Stimulated activated CD8-positive, alpha-beta memory T cell treated with anti-CD3 and anti-CD28 coated beads, Interleukin-12 subunit alpha, Interleukin-12 subunit beta, amount 100 ng/mL, for 1 hour (primary cell): ENCODE results near the gene ITSN1.
"Not testable (repeated sequence)": the region's sequence is repeated elsewhere in the genome, so short reads cannot be mapped to it uniquely, and the experiment has no call there.

Source experiments
- DNase-seq: peaks from one replicate; pipeline ENCODE4 v3.0.0-alpha.2; 2020; ENCODE audit warnings: low read depth

The ITSN1 gene

DNA sequence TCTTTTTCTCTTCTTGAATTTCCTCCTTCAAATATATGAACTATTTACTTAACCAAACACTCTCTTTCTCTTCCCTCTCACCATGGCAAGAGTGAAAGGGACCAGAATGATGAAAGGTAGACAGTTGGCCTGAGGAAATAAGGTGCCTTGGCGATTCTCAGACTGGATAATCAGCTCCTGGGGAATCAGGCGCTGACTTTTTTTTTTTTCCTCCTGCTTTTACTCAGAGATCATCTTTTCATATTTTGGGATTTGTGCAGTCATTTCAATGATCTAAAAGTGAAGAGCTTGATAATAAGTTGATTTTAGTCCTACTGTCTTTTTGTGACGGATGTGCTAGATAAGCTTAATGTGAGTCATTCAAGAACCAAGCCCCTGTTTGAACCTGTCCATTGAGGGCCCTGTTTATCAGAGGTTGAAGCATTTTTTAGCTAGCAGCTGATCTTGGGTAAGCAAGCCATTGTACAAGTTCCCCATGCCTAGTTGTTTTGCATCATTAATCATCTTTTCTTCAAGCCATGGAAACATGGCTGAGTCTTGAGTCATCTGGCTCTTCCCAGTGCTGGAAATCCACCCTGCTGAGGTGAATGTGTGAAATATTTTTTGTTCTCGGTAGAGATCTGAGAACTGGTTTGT is 40.8 kb downstream of the ITSN1 start:
- DNase-seq: no peak

DNA sequence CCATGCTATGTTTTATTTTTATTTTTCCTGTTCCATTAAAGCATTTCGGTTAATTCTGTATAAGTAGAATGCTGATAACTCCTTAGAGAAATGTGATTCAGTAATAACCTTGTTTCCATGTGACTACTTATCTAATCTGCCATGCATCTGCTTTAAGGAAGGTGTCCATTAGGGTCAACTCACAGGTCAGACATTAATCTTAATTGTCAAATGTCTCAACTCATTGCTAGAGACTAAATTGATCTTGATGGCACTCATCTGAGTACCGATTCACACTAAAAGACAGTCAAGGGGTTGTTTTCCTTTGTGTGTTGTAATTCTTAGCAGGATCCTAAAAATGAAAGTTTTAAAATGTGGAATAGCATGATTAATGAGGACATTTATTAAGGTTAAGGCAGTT is 41.8 kb downstream of the ITSN1 start:
- no peak for DNase-seq

DNA sequence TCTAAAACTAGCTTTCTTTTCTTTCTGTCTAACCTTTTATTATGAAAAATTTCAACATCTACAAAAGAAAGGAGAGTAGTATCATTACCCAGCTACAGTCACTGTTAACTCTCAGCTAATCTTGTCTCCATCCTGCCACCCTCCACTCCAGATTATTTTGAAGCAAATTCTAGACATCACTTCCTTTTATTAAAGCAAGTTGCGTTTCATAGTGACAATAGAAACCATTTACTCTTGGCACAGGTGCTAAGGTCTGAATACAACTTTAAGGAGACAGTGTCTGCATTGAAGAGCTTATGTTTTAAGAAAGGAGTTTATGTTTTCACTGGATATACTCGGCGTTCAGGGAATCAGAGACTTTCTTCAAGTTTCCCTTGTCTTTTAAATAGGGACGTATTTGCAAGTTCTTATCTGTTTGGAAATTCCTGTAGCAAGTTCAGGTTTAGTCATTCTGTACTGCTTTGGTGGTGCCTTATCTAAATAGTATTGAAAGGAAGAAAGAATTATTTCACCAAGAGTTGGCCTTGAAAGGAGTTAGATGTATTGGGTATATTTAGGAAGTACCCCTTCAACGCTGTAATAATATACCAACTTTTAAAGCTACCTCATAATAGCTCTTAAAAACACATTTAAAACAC is 42.7 kb downstream of the ITSN1 start:
- no peak for DNase-seq

DNA sequence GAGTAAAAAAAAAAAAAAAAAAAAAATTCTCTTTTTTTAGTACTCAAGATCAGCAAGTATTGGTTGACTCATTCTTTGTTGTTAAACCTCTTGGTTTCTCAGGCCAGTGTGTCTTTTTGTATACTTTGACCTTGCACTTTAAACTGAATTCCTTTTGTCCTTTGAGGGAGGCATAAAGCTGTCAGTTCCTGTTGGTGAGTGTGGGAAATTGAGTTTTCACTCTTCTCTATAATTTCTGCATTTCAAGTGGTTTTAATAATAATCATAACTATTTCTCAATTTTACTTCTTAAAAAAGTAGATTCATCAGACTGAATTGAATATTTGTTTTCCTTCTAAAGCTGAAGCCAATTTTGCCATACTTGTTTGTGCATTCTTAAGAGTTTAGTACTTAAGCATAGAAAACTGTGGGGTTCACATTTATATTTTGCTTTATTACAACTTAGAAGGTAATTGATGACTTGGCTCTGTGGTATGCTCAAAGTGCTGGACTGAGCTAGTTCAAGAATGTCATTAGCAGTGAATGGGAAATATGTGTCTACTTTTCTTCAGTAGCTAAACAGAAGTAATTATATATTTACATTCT is 43.4 kb downstream of the ITSN1 start:
- no peak for DNase-seq

DNA sequence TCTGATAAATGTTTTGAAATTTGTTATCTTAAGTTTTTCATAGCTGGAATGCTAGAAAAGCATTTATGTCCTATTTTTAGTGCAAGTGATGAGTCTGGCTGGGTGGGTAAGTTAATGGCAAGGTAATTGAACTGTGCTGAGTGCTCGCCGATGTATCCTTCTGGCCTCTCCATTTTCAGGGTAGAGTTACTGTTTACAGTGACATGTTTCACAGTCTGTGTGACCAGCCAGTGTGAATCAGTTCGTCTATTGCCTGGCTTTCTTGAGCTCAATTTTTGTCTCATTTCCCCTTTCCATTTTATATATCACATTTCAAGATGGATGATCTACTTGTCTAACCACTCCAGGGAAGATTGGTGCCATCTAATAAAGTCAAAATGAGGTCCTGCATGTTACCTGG is 44.1 kb downstream of the ITSN1 start:
- DNase-seq: no peak

DNA sequence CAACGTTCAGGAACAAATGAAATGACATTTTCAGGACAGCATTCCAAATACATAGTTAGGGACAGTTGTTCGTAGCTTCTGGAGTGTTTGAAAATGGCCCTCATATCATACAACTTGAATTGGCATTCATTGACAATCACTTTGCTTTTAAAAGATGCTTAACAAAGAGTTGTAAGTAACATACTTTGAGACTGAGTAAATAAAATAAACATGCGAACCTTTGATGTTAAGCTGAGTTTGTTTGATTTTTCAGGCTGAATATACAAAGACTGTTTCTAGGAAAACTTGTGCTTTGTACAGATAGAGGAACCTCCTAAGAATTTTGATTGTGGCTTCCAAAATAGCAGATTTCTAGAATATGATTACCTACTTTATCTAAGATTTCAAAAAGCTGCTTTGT is 45.3 kb downstream of the ITSN1 start:
- no peak for DNase-seq

DNA sequence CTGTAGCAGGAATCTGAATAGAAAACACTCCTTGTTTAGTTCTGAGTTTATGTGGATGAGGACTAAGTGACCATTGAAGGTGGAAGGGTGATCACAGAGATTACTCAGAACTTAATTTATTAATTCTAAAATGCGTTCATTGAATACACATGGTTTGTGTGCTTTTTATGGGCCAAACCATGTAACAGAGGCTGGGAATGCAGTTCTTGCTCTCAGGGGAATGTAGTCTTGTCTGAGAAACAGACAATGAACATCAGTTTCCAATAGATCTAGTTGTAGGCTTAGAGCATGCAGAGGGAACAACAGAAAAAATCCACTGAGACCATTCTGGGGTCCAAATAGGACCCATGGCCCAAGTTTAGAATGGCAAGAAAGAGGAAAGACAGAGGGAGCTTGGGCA is 46.1 kb downstream of the ITSN1 start:
- DNase-seq: no peak

DNA sequence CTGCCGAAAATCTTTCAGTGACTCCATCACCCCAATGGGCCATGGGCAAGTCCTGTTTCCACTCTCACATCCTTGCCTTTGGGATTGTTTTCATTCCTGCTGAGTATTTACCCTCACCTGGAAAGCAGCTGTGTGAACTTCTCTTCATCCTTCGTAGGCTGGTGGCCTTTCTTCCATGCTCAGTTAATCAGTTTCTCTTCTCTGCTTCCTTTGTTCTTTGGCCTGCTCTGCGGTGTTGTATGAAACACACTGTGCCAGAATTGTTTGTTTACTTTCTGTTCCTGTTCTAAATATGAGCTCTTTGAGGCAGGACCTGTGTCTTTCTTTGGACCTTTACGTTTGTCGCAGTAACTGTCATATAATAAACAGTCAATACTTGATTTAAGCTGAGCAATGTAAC is 48.6 kb downstream of the ITSN1 start:
- no peak for DNase-seq

DNA sequence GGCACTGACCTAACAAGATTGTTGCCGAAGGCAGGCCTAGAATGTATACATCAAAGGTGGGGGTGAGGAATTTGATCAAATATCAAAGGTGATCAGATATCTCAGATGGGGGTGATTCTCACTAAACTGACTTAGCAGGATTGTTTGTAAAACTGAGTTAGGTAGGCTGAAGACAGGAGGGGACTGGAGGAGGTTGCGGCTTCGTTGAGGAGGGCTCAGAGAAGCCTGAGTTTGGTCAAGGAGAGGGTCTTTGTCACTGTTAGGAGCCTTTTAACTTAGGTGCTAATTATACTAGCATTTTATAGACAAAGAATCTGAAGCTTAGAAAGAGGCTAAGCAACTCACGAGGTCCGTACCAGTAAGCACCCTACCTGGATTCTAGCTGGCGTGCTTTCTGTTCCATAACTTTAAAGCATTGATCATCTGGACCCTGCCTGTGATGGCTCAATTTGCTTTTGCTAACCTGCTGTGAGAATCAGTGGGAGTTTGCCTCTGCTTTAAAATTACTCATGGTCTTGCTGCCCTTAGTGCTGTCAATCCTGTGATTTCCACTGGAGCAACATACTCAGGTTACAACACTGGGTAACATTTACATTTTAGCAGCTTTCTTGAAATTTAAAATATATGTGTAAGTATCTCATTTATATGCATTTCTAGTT is 49.8 kb downstream of the ITSN1 start:
- no peak for DNase-seq

DNA sequence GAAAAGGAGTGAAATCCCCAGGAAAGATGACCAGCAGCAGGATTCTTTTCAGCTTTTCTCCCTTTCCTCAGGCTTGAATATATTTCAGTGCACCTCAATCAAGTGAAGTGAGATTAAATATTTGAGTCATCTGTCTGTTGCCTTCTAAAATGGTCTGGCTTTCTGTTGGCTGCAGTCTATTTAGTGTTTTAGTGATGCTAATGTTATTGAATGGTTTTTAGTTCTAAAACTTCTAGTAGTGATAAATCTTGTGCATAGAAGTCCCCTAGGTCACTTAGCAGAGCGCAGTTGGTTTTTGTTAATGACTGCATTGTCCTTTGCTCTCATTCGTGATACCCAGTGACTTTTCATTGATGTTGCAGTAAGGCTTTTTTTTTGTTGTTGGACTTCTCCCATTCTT is 53.5 kb downstream of the ITSN1 start:
- DNase-seq: no peak

DNA sequence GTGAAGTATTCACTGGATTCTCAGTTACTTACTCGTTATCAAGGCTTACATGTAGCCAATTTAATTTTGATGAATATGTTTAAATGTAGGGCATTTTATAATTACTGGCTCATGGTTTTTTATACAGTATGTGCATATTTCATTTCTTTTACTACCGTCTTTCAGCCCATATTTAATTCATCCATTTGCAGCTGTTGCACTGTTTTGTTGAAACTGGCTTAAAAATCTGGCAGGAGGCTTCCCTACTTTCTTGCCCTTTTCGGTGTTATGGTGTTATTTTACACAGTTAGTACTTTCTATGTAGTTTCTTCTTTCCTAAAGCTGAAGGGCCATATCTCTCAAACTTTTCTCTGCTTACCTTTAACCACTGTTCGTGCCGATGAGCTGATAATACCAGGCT is 54.2 kb downstream of the ITSN1 start:
- no peak for DNase-seq

DNA sequence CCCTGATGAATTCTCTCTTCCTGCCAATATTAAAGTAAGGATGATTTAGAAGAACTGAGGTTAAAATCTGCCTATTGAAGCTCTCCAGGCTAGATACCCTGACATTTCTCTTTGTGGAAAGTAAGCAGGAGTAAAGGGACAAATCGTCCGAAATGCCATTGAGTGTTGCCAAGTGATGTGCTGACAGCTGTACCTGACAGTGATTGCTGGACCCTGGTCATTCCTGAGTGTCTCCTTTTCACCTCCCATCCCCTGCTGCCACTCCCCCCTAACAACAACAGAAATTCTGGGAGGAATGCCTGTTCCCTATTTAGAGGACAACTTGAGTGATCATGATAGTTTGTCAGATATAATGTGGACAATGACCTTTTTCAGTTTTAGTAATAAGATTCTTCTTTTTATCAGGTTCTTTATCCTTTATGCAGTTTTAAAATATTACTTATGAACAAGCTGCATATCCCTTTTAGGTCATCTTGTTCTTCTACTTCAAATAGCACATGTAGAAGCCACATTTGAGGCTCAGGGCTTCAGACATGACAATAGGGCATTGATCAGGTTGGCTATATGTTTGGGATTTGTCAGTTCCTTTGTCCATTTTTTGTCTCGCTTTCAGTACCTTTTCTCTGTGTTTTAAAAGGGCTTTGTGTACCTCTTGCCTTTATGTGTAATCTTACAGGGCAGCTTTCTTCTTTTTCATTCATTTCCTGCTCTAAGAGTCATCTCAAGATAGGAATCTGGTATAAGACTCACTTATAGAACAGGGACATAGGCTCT is 56.0 kb downstream of the ITSN1 start:
- no peak for DNase-seq

DNA sequence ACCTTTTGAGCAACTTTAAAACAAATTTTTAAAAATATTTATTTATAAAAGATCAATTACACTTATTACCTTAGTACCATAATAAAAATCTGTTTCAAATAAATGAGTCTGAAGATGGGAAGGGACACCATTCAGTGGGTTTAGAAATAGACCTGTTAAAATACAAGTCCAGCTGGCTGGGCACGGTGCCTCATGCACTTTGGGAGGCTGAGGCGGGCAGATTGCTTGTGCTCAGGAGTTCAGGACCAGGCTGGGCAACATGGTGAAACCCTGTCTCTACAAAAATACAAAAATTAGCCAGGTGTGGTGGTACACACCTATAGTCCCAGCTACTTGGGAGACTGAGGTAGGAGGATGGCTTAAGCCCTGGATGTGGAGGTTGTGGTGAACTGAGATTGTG is 57.0 kb downstream of the ITSN1 start:
- DNase-seq: no peak

DNA sequence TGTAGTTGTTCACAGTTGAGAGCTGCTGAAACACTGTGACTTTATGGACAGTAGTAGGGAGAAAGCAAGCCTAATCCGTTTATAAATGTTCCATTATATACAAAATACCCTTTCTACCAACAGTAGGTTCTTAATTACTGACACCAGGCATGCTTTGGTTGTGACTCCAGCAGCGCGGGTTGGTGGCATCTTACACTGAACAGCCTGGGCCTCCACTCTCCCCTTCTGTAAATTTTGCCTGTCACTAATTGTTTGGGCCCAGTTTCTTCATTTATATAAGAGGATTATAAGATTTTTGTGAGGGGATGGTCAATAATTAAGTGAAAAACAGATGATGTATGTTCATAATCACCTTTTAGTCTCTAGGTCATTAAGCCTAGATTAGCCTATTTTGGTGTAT is 58.2 kb downstream of the ITSN1 start:
- DNase-seq: no peak

DNA sequence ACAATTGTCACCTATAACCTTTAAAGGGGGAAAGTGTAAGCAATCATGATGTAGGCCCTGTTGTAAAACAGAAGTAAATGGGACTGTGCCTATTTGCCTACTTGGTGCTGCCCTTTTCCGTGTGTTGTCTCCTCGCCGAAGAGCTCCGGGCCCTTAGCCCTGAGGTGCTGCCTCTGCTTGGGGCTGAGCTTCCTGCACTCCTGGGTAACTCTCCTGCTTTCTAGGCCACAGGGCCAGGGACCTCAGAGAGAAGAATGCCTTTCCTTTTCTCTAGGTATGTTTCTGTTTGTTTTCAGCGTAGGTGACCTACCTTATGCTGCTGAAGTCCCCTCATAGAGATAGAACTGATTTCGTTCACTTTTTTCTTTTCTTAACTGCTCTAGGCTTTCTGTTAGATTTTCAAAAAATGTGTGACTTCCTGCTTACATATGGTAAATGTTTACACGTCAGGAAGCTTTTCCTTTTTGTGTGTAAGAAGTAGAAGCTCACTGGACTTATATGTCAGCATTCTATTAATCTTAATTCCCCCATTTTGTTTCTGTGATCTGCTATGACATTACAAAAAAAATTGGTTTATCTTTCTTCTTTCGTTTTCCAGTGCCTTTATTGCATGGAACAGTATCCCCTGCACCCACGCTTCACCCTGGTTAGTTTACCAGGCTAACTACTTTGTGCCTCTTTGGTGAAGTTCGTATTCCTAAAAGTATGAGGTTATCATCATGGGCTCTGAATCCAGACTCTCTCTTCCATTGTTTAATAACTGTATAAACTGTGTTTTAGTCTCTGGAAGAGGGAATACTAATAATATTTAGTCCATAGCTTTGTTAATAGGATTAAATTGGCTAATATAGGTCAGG is 61.7 kb downstream of the ITSN1 start:
- DNase-seq: no peak

DNA sequence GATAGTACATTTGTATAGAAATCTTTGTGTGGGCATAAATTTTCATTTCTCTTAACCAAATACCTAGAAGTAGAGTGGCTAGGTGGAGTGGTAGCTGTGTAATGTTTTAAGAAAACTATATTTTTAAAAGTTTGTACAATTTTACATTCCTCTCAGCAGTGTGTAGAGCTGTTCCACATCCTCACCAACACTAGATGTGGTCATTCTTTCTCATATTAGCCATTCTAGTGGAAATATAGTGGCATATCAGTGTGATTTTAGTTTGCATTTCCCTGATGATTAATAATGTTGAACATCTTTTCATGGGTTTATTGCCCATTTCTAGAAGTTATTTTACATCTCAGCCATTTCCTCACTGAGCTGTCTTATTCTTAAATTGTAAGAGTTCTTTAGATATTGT is 65.5 kb downstream of the ITSN1 start:
- no peak for DNase-seq

DNA sequence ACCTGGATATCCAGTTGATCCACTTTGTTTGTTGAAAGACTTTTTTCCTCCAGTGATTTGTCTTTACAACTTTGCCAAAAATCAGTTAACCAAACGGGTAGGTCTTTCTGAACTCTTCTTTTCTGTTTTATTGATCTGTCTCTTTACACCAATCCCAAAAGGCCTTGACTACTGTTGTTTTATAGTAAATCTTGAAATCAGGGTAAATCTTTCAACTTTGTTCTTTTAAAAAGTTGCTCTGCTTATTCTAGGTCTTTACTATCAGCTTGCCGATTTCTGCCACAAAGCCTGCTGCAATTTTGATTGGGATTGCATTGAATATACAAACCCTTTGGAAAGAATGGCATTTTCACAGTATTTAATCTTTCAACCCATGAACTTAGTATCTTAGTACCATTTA is 66.6 kb downstream of the ITSN1 start:
- DNase-seq: no peak

DNA sequence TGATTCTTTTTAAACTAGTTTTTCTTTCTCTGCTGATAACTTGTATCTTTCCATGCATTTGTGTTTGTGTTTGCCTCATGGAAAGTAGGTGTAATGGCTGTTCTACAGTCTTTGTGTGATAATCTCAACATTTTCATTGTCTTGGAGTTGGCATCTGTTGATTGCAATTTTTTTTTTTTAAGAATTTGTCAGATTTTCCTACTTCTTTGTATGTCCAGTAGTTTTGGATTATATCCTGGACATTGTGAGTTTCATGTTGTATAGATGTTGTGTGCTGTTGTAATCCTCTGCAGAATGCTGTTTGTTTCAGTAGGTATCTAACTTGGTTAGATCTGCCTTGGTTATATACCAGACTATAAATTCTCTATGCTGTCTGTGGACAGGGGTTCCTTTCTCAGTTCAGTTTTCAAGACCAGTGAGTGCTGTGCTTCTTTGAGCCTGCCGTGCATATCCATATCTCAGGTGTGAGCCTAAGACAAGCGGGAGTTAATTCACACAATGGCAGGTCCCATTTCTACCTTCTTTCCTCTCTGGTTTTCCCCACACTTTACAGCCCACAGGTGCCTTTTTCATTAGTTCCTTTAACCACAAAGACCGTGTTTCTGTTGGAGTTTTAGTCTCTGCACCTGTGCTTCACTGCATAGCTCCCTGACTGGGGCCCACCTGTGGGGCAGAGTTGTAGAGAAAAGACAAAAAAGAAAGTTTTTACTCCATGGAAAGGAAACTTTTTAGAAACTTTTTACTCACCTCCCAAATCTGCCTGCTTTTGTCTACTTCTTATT is 69.9 kb downstream of the ITSN1 start:
- DNase-seq: no peak

DNA sequence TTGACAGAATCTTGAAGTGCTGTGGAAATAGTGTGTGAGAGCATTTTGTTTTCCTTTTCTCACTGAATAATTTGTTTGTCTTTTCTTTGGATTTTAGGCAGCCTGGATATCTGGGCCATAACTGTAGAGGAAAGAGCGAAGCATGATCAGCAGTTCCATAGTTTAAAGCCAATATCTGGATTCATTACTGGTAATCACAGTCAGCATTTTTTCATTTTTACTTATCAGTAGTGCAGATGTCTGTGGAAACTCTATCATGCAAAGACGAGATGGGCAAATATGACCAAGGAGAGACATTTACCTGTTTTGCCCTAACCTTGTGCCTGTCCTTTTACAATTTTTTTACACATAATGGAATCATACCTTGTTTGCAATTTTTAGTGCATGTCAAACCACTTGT is 78.8 kb downstream of the ITSN1 start:
- no peak for DNase-seq

DNA sequence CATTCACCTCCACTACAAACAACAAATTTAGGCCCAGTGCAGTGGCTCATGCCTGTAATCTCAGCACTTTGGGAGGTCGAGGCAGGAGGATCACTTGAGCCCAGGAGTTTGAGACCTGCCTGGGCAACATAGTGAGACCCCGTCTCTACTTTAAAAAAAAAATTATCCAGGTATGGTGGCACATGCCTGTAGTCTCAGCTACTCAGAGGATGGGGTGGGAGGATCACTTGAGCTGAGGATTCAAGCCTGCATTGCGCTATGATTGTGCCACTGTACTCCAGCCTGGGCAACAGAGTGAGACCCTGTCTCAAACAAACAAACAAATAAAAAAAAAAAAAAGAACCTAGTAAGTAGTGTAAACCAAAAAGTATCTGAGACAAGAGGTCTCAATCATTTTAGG is 86.8 kb downstream of the ITSN1 start:
- not testable (repeated sequence) for DNase-seq

DNA sequence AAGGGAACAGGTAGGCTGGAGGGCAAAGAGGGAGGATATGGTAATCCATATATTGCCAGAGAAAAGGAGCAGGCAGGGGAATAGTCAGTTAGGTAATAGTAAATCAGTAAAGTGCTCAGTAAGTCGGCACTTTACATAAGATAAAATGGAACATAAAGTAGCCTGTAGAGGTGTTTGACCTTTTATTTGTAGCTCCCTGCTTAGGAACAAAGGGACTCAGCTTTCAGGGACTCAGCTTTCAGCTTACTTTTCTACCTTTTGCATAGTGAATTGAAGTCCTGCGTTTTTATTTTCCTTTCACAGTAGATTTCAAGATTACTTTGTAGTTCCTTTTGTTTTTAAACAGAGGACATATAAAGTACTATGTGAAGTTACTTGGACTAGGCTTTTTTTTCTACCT is 87.3 kb downstream of the ITSN1 start:
- no peak for DNase-seq
